Peyer's patch (tissue), 4 donors: ENCODE results near the gene PPP1R13B.

Source experiments
- CTCF ChIP-seq, 6 experiments: fragments of 450-650 bp in 4 of 6; fragments of 200-600 bp in 2 of 6; sonication (generic) in 1 of 6; IDR thresholded peaks; one replicate each; pipeline ENCODE4 v1.5.1; 2017 to 2019; ENCODE audit warnings: antibody characterized with exemption in 6 of 6, mild to moderate bottlenecking in 3 of 6, moderate library complexity in 1 of 6
- POLR2A ChIP-seq, 2 donors: fragments of 450-650 bp; IDR thresholded peaks; one replicate each; pipeline ENCODE4 v1.5.1; 2017; ENCODE audit warnings: antibody characterized with exemption in 2 of 2, mild to moderate bottlenecking in 2 of 2, moderate library complexity in 2 of 2

- TF ChIP-seq POLR2A (IDR thresholded peaks at IDR 0.05) = no peak
- TF ChIP-seq CTCF (IDR thresholded peaks at IDR 0.05) = no peak
Measured at GRCh38 chr14:103872481-103873113, 25.2 kb upstream of the PPP1R13B start.
